Activated naive CD4-positive, alpha-beta T cell (primary cell): Measurements from ENCODE around the gene CTU1.

Experiments
- DNase-seq, 4 experiments: peaks; one replicate each; lab custom pipeline; 2025; lab: John Stamatoyannopoulos, UW

Gene CTU1

GRCh38 chr19:51131780-51132680 lies 23.8 kb upstream of the CTU1 start:
- peak in 1 of 4 experiments; percentile 19 for DNase-seq

GRCh38 chr19:51129716-51130115 lies 21.5 kb upstream of the CTU1 start:
- DNase-seq, result no peak

DNA sequence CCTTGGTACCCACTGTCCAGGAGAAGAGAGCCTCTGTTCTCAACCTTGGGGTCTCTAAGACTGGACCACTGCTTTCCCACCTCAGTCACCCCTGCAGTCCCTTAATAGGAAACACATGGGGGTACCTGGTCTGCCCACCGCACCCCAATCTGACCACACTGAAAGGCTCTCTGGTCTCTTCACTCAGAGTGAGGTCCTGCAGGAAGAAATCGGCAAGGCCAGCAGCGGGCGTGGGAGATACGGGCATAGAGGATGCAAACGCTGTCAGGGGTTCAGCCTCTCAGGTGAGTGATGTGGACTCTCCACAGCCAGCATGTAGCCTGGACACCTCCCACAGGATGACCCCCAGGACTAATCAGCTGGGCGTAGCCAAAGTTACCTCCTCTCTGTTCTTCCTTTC lies 20.0 kb upstream of the CTU1 start:
- DNase-seq, result no peak

- no peak for DNase-seq
Measured at GRCh38 chr19:51127755-51128154, 19.5 kb upstream of the CTU1 start.

GRCh38 chr19:51127032-51127431 lies 18.8 kb upstream of the CTU1 start:
- no peak for DNase-seq

DNA sequence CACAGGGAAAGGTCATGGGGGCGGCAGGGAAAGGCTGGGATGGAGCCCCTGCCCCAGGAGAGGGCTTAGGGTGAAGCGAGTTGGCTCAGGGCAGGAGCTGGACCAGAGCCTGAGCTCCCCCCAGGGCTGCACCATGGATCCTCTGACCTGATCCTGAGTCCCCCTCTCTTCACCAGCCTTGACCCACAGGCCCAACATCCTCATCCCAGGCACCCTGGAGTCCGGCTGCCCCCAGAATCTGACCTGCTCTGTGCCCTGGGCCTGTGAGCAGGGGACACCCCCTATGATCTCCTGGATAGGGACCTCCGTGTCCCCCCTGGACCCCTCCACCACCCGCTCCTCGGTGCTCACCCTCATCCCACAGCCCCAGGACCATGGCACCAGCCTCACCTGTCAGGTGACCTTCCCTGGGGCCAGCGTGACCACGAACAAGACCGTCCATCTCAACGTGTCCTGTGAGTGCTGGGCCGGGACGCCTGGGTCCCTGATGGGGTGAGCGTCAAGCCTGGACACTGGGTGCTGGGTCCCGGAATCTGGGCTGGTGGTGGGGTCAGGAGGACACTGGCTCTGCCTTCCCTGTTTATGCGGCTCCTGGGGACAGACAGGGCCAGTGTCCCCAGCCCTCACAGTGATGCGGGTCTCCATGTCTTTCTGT lies 17.3 kb upstream of the CTU1 start:
- DNase-seq, result no peak

DNA sequence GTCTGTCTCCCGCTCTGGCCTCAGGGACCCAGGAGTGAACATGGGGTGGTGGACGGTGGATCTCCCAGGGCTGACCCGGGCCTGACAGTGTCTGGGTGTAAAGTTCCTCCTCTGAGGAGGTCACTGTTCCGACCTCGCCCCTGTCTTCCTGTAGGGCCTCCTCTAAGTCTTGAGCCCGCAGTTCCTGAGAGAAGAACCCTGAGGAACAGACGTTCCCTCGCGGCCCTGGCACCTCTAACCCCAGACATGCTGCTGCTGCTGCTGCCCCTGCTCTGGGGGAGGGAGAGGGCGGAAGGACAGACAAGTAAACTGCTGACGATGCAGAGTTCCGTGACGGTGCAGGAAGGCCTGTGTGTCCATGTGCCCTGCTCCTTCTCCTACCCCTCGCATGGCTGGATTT lies 16.5 kb upstream of the CTU1 start, which contains the start of gene SIGLEC9:
TSS of gene SIGLEC9 (plus strand) at position 178 of the 400 bp plus-strand sequence. CDS start at position 247, 69 bp downstream.
- no peak for DNase-seq

- DNase-seq, result no peak
Measured at GRCh38 chr19:51124216-51124615, 16.0 kb upstream of the CTU1 start.

DNA sequence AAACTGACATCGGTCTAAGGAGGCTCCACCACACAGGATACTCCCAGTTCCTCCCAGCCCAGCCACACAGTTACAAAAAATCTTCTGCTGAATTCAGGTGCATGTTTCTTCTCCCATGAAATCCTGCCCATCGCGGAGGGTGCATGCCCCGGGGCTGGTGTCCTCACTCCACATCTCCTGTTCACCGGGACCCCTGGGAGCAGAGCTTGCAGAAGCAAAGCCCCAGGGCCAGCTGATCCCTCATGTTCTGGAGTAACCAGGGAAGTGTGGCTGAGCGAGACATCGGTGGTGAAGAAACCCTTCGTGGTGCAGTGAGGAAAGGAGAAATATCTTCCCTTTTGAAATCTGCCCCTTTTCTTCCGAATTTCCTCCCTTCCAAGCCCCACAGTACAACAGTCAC lies 15.6 kb upstream of the CTU1 start:
- DNase-seq, result no peak

DNA sequence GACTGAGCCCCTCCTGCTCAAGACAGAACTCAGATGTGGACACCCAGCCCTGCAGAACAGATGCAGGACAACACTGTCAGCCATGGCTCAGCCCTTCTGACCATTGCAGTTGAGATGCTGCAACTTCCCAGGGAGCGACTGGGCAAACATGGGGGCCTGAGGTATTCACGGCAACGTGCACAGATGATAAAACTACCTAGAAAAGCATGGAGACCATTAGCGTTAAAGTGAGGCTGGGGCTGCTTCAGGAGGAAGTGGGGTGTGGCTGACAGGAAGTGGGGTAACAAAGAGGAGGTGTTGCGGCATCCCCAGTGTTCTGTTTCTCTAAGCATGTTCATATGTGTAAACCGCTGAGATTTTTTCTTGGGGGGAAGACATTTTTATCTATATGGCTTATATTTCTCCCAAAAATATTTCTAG lies 15.2 kb upstream of the CTU1 start:
- DNase-seq, result peak in 2 of 4 experiments; percentile 23 to 32

GRCh38 chr19:51122112-51122981 lies 14.1 kb upstream of the CTU1 start:
- no peak for DNase-seq

GRCh38 chr19:51121257-51121656 lies 13.0 kb upstream of the CTU1 start:
- DNase-seq, result no peak

DNA sequence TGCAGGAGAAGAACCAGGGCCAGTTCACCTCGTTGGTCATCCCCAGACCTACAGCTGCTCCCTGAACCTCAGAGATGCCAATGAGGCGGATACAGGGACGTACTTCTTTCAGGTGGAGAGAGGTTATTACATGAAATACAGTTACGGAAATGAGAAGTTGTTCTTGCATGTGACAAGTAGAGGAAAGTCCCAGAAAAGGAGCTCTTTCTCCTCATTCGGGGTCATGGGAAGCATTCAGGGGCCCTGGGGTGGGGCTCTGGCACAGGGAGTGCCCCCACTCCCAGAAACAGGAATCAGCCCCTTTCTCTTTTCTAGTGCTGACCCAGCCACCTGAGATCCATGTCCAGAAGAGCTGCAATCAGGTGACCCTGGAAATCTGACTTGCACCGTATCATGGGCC lies 12.0 kb upstream of the CTU1 start:
- DNase-seq, result no peak

GRCh38 chr19:51119611-51120010 lies 11.4 kb upstream of the CTU1 start:
- DNase-seq, result no peak

DNA sequence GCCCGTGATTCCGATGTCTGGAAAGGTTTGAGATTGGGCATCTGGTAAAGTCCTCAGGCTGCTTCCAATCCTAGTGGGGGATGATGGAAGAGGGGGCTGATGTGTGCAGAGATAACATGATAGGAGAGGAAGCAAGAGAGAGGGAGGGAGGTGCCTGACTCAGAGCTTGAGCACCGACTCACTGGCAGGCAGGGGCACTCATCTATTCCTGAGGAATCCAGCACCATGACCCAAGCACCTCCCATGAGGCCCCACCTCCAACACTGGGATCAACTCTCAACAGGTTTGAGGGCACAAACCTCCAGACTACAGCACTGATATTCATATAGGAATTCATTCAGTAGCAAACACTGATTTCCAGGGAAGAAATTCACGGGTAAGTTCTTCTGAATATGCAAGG lies 10.9 kb upstream of the CTU1 start:
- DNase-seq, result no peak

- no peak for DNase-seq
Measured at GRCh38 chr19:51116736-51117286, 8.6 kb upstream of the CTU1 start.

DNA sequence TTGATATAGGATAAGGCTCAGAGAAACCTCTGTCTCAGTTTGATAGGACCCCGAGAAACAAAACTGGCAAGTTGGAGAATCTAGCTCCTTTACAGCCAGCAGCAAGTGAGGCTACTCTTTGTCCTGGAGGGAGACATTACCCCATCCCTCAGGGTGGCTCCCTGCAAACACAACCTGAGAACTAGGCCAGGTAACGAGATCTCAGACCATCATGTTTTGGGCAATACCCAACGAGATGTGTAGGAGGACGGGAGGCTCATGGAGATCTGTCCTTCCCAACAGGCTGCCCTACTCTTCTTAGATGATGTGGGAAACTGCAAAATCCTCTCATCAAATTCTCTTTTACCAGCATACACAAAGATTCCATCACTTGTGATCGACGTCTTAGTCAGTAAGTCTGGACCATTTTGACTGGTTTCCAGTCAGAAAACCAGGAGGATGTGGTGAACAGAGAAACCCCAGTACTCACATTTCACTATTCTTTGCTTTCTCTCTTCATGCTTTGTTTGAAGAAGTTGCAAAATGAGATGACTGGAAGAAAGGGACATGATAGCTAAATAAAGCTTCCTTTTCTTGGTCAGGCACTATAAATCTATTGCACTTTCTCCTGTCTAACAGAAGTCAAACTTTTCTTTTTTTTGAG lies 6.0 kb upstream of the CTU1 start:
- DNase-seq, result no peak

DNA sequence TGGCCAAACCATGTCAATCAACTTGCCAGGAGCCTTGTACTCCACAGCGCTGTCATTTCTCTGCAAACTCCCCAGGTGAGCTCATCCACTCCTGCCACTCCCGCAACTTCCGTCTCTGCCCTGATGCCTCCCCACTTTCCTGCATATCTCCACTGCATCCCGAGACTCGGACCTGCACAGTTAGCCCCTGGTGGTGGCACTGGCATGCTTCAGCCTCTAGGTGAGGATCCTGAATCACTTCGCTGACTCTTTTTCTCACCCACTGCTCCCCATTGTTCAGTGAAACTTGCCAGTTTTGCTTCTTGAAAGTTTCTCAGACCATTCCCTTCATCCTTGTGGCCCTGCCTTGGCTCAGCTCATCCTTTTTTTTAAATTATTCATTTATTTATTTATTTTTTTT lies 3.4 kb upstream of the CTU1 start:
- DNase-seq, result no peak

DNA sequence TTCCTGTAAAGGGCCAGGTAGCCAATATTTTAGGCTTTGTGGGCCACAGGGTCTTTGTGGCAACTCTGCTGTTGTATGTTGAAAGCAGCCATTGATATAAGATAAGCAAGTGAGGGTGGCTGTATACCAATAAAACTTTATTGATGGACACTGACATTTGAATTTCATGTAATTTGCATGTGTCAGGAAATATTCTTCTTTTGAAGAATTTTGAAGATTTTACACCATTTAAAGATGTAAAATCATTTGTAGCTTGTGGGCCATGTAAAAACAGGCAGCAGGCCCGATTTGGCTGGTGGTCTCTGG lies 2.4 kb upstream of the CTU1 start:
- no peak for DNase-seq

GRCh38 chr19:51108805-51109146 lies 567 bp upstream of the CTU1 start:
- peak in 3 of 4 experiments; percentile 69 to 78 (median 71) for DNase-seq

- no peak for DNase-seq
Measured at GRCh38 chr19:51107406-51108065, 673 bp downstream of the CTU1 start.
